HEK293 (cell line): ENCODE data around the gene SAMD8.

Experiments
- GLIS2 ChIP-seq: fragments of 450-650 bp; formaldehyde crosslinking; IDR thresholded peaks from 2 replicates; pipeline ENCODE4 v1.5.1; 2016; ENCODE audit warnings: missing biosample characterization, missing genetic modification characterization
- KLF8 ChIP-seq: fragments of 450-650 bp; formaldehyde crosslinking; IDR thresholded peaks from 2 replicates; pipeline ENCODE4 v1.5.1; 2016; ENCODE audit warnings: missing biosample characterization, missing genetic modification characterization
- OSR2 ChIP-seq: fragments of 450-650 bp; formaldehyde crosslinking; IDR thresholded peaks from 2 replicates; pipeline ENCODE4 v1.5.1; 2016; ENCODE audit warnings: missing biosample characterization, missing genetic modification characterization
- SALL2 ChIP-seq: fragments of 450-650 bp; formaldehyde crosslinking; IDR thresholded peaks from 2 replicates; pipeline ENCODE4 v1.5.0; 2017; ENCODE audit warnings: missing biosample characterization, mild to moderate bottlenecking, missing genetic modification characterization, borderline replicate concordance
- SP3 ChIP-seq: fragments of 450-650 bp; formaldehyde crosslinking; IDR thresholded peaks from 2 replicates; pipeline ENCODE4 v1.5.1; 2016; ENCODE audit warnings: missing biosample characterization, missing genetic modification characterization
- ZBTB7A ChIP-seq: fragments of 450-650 bp; formaldehyde crosslinking; IDR thresholded peaks from 2 replicates; pipeline ENCODE4 v1.5.1; 2016; ENCODE audit warnings: low read depth, missing biosample characterization, missing genetic modification characterization
- ZEB2 ChIP-seq: fragments of 450-650 bp; formaldehyde crosslinking; IDR thresholded peaks from 2 replicates; pipeline ENCODE4 v1.5.1; 2016; ENCODE audit warnings: missing biosample characterization, missing genetic modification characterization
- ZNF112 ChIP-seq: fragments of 450-650 bp; formaldehyde crosslinking; IDR thresholded peaks from 2 replicates; pipeline ENCODE4 v1.5.0; 2017; ENCODE audit warnings: missing biosample characterization, missing genetic modification characterization
- ZNF214 ChIP-seq: fragments of 450-650 bp; formaldehyde crosslinking; IDR thresholded peaks from 2 replicates; pipeline ENCODE4 v1.5.1; 2017; ENCODE audit warnings: missing biosample characterization, mild to moderate bottlenecking, missing genetic modification characterization, borderline replicate concordance
- ZNF324 ChIP-seq: fragments of 450-650 bp; formaldehyde crosslinking; IDR thresholded peaks from 2 replicates; pipeline ENCODE4 v1.5.1; 2016; ENCODE audit warnings: missing biosample characterization, missing genetic modification characterization
- ZNF350 ChIP-seq: fragments of 450-650 bp; formaldehyde crosslinking; IDR thresholded peaks from 2 replicates; pipeline ENCODE4 v1.5.0; 2017; ENCODE audit warnings: missing biosample characterization, mild to moderate bottlenecking, missing genetic modification characterization
- ZNF354C ChIP-seq: fragments of 450-650 bp; formaldehyde crosslinking; IDR thresholded peaks from 2 replicates; pipeline ENCODE4 v1.5.1; 2016; ENCODE audit warnings: missing biosample characterization, missing genetic modification characterization, low read depth, borderline replicate concordance
- ZNF433 ChIP-seq: fragments of 450-650 bp; formaldehyde crosslinking; IDR thresholded peaks from 2 replicates; pipeline ENCODE4 v1.5.1; 2016; ENCODE audit warnings: missing biosample characterization, missing genetic modification characterization, low read depth
- ZNF600 ChIP-seq: fragments of 450-650 bp; formaldehyde crosslinking; IDR thresholded peaks from 2 replicates; pipeline ENCODE4 v1.5.1; 2016; ENCODE audit warnings: missing biosample characterization, missing genetic modification characterization
- ZNF629 ChIP-seq: fragments of 450-650 bp; formaldehyde crosslinking; IDR thresholded peaks from 2 replicates; pipeline ENCODE4 v1.5.1; 2017; ENCODE audit warnings: missing biosample characterization, missing genetic modification characterization
- ZNF660 ChIP-seq: fragments of 450-650 bp; IDR thresholded peaks from 2 replicates; pipeline ENCODE4 v1.5.1; 2018; ENCODE audit warnings: missing biosample characterization, mild to moderate bottlenecking, missing genetic modification characterization
- ZNF677 ChIP-seq: fragments of 450-650 bp; IDR thresholded peaks from 2 replicates; pipeline ENCODE4 v1.5.0; 2018; ENCODE audit warnings: missing biosample characterization, mild to moderate bottlenecking, missing genetic modification characterization, moderate library complexity
- ZNF76 ChIP-seq: fragments of 450-650 bp; formaldehyde crosslinking; IDR thresholded peaks from 2 replicates; pipeline ENCODE4; 2016; ENCODE audit warnings: low read depth, missing biosample characterization, missing genetic modification characterization, borderline replicate concordance
- ZNF791 ChIP-seq: fragments of 450-650 bp; formaldehyde crosslinking; IDR thresholded peaks from 2 replicates; pipeline ENCODE4 v1.5.1; 2016; ENCODE audit warnings: missing biosample characterization, missing genetic modification characterization
- TF ChIP-seq, protein P1 (sequence below): fragments of 450-650 bp; formaldehyde crosslinking; IDR thresholded peaks from 2 replicates; pipeline ENCODE4 v1.5.1; 2016; ENCODE audit warnings: missing biosample characterization, missing genetic modification characterization
- TF ChIP-seq, protein P2 (sequence below): fragments of 450-650 bp; formaldehyde crosslinking; IDR thresholded peaks from 2 replicates; pipeline ENCODE4 v1.5.1; 2016; ENCODE audit warnings: missing biosample characterization, missing genetic modification characterization
- TF ChIP-seq, protein P3 (sequence below): fragments of 450-650 bp; formaldehyde crosslinking; IDR thresholded peaks from 2 replicates; pipeline ENCODE4 v1.5.1; 2016; ENCODE audit warnings: missing biosample characterization, missing genetic modification characterization
- TF ChIP-seq, protein P4 (sequence below): fragments of 450-650 bp; IDR thresholded peaks from 2 replicates; pipeline ENCODE4 v1.5.1; 2018; ENCODE audit warnings: missing biosample characterization, mild to moderate bottlenecking, missing genetic modification characterization
- TF ChIP-seq, protein P5 (sequence below): fragments of 450-650 bp; formaldehyde crosslinking; IDR thresholded peaks from 2 replicates; pipeline ENCODE4 v1.5.0; 2017; ENCODE audit warnings: missing biosample characterization, missing genetic modification characterization, borderline replicate concordance
- TF ChIP-seq, protein P6 (sequence below): fragments of 450-650 bp; formaldehyde crosslinking; IDR thresholded peaks from 2 replicates; pipeline ENCODE4 v1.5.1; 2016; ENCODE audit warnings: missing biosample characterization, missing genetic modification characterization
- TF ChIP-seq, protein P7 (sequence below): fragments of 450-650 bp; formaldehyde crosslinking; IDR thresholded peaks from 2 replicates; pipeline ENCODE4 v1.5.1; 2016; ENCODE audit warnings: missing biosample characterization, missing genetic modification characterization

The SAMD8 gene

DNA sequence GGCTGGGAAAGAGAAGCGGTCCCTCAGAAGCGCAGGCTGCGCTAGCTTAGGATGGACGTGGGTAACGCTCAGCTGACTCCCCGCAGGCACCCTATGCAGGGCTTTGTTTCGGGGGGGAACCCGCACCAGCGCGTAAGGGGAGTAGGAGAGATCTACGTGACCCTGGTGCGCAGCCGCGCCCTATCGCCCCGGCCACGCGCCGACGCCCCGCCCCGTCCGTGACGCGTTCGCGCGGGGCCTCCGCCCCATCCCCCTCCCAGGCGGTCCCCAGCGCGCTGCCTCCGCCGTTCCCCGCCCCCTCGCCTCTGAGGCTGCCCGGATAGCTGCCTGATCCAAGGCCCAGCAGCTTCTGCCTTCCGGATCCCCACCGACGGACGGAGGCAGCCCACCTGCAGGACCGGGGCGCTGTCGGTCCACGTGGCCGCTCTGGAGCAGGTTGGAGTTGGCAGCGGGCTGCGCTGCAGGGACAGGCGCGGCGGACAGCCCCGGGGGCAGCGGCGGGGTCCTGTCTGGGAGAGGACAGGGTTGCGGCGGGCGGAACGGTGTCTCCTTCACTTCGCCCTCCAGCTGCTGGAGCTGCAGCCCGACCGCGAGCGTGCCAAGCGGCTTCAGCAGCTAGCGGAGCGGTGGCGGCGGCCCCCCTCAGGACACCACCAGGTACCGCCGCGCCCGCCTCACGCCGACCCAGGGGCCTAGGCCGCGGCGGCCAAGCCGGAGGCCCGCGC lies 99.0 kb downstream of the SAMD8 start, which contains the start of gene VDAC2 (continued):
- TF ChIP-seq ZNF354C (no peak), ZEB2 (peak; percentile 88), ZNF660 (peak; percentile 85; the same call in 1 of the 2 replicates), KLF8 (tag by site-specific recombination) (peak; percentile 99), ZNF791 (no peak), ZNF350 (tag by site-specific recombination) (no peak), ZNF324 (tag by site-specific recombination) (peak; percentile 96), SALL2 (tag by site-specific recombination) (0 out of 2 replicates have a peak, but pooled peaks have one; percentile 73), ZNF600 (tag by site-specific recombination) (peak; percentile 90), ZBTB7A (tag by site-specific recombination) (peak; percentile 92), ZNF629 (peak; percentile 78), ZNF214 (tag by site-specific recombination) (no peak), SP3 (tag by site-specific recombination) (peak; percentile 95), GLIS2 (peak; percentile 81), ZNF677 (tag by site-specific recombination) (0 out of 2 replicates have a peak, but pooled peaks have one; percentile 34), ZNF112 (tag by site-specific recombination) (no peak), ZNF433 (tag by site-specific recombination) (no peak), OSR2 (tag by site-specific recombination) (peak; percentile 68), ZNF76 (tag by site-specific recombination) (peak; percentile 84)
- TF ChIP-seq, protein P1, sequence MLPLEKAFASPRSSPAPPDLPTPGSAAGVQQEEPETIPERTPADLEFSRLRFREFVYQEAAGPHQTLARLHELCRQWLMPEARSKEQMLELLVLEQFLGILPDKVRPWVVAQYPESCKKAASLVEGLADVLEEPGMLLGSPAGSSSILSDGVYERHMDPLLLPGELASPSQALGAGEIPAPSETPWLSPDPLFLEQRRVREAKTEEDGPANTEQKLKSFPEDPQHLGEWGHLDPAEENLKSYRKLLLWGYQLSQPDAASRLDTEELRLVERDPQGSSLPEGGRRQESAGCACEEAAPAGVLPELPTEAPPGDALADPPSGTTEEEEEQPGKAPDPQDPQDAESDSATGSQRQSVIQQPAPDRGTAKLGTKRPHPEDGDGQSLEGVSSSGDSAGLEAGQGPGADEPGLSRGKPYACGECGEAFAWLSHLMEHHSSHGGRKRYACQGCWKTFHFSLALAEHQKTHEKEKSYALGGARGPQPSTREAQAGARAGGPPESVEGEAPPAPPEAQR: peak; percentile 93; the same call in 1 of the 2 replicates
- TF ChIP-seq, protein P2, sequence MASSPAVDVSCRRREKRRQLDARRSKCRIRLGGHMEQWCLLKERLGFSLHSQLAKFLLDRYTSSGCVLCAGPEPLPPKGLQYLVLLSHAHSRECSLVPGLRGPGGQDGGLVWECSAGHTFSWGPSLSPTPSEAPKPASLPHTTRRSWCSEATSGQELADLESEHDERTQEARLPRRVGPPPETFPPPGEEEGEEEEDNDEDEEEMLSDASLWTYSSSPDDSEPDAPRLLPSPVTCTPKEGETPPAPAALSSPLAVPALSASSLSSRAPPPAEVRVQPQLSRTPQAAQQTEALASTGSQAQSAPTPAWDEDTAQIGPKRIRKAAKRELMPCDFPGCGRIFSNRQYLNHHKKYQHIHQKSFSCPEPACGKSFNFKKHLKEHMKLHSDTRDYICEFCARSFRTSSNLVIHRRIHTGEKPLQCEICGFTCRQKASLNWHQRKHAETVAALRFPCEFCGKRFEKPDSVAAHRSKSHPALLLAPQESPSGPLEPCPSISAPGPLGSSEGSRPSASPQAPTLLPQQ (tag by site-specific recombination): peak; percentile 88
- TF ChIP-seq, protein P3, sequence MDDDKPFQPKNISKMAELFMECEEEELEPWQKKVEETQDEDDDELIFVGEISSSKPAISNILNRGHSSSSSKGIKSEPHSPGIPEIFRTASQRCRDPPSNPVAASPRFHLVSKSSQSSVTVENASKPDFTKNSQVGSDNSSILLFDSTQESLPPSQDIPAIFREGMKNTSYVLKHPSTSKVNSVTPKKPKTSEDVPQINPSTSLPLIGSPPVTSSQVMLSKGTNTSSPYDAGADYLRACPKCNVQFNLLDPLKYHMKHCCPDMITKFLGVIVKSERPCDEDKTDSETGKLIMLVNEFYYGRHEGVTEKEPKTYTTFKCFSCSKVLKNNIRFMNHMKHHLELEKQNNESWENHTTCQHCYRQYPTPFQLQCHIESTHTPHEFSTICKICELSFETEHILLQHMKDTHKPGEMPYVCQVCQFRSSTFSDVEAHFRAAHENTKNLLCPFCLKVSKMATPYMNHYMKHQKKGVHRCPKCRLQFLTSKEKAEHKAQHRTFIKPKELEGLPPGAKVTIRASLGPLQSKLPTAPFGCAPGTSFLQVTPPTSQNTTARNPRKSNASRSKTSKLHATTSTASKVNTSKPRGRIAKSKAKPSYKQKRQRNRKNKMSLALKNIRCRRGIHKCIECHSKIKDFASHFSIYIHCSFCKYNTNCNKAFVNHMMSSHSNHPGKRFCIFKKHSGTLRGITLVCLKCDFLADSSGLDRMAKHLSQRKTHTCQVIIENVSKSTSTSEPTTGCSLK: no peak
- TF ChIP-seq, protein P4, sequence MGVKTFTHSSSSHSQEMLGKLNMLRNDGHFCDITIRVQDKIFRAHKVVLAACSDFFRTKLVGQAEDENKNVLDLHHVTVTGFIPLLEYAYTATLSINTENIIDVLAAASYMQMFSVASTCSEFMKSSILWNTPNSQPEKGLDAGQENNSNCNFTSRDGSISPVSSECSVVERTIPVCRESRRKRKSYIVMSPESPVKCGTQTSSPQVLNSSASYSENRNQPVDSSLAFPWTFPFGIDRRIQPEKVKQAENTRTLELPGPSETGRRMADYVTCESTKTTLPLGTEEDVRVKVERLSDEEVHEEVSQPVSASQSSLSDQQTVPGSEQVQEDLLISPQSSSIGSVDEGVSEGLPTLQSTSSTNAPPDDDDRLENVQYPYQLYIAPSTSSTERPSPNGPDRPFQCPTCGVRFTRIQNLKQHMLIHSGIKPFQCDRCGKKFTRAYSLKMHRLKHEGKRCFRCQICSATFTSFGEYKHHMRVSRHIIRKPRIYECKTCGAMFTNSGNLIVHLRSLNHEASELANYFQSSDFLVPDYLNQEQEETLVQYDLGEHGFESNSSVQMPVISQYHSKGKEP: no peak
- TF ChIP-seq, protein P5, sequence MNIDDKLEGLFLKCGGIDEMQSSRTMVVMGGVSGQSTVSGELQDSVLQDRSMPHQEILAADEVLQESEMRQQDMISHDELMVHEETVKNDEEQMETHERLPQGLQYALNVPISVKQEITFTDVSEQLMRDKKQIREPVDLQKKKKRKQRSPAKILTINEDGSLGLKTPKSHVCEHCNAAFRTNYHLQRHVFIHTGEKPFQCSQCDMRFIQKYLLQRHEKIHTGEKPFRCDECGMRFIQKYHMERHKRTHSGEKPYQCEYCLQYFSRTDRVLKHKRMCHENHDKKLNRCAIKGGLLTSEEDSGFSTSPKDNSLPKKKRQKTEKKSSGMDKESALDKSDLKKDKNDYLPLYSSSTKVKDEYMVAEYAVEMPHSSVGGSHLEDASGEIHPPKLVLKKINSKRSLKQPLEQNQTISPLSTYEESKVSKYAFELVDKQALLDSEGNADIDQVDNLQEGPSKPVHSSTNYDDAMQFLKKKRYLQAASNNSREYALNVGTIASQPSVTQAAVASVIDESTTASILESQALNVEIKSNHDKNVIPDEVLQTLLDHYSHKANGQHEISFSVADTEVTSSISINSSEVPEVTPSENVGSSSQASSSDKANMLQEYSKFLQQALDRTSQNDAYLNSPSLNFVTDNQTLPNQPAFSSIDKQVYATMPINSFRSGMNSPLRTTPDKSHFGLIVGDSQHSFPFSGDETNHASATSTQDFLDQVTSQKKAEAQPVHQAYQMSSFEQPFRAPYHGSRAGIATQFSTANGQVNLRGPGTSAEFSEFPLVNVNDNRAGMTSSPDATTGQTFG (tag by site-specific recombination): peak; percentile 88; the same call in 1 of the 2 replicates
- TF ChIP-seq, protein P6, sequence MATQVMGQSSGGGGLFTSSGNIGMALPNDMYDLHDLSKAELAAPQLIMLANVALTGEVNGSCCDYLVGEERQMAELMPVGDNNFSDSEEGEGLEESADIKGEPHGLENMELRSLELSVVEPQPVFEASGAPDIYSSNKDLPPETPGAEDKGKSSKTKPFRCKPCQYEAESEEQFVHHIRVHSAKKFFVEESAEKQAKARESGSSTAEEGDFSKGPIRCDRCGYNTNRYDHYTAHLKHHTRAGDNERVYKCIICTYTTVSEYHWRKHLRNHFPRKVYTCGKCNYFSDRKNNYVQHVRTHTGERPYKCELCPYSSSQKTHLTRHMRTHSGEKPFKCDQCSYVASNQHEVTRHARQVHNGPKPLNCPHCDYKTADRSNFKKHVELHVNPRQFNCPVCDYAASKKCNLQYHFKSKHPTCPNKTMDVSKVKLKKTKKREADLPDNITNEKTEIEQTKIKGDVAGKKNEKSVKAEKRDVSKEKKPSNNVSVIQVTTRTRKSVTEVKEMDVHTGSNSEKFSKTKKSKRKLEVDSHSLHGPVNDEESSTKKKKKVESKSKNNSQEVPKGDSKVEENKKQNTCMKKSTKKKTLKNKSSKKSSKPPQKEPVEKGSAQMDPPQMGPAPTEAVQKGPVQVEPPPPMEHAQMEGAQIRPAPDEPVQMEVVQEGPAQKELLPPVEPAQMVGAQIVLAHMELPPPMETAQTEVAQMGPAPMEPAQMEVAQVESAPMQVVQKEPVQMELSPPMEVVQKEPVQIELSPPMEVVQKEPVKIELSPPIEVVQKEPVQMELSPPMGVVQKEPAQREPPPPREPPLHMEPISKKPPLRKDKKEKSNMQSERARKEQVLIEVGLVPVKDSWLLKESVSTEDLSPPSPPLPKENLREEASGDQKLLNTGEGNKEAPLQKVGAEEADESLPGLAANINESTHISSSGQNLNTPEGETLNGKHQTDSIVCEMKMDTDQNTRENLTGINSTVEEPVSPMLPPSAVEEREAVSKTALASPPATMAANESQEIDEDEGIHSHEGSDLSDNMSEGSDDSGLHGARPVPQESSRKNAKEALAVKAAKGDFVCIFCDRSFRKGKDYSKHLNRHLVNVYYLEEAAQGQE (tag by site-specific recombination): peak; percentile 28; the same call in 1 of the 2 replicates
- TF ChIP-seq, protein P7, sequence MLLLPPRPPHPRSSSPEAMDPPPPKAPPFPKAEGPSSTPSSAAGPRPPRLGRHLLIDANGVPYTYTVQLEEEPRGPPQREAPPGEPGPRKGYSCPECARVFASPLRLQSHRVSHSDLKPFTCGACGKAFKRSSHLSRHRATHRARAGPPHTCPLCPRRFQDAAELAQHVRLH: peak; percentile 94
